A673 (cell line): Measurements from ENCODE around the gene MMP2.

Experiments
- EZH2 ChIP-seq: fragments of 200-600 bp; sonication (generic); IDR thresholded peaks from 2 replicates; pipeline ENCODE4 v1.6.1; 2017; ENCODE audit warnings: borderline replicate concordance, low read depth, mild to moderate bottlenecking, mixed read lengths, antibody characterized with exemption, low read length; ENCODE audit not compliant: poor library complexity, severe bottlenecking
- TF ChIP-seq, protein P1 (sequence below): fragments of 300-800, 200-600 bp; sonication (generic); conservative IDR thresholded peaks from 2 replicates; pipeline ENCODE4 v1.5.1; 2017; ENCODE audit warnings: low read depth, mild to moderate bottlenecking, antibody characterized with exemption, low read length, moderate library complexity, mixed read lengths

DNA sequence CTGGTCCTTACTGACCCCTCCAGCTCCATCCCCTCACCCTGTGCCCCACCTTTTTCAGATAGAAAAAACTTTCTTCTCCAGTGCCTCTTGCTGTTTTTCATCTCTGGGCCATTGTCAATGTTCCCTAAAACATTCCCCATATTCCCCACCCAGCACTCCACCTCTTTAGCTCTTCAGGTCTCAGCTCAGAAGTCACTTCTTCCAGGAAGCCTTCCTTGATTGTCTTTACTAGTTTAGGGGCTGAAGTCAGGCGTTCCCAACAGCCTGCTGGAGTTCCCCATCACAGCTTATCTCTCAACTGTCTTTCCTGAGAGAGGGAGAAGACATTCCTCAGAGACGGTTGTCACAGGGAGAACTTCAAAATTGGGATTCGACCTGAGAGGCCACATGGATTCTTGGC is 1.3 kb upstream of the MMP2 start:
- TF ChIP-seq, protein P1, sequence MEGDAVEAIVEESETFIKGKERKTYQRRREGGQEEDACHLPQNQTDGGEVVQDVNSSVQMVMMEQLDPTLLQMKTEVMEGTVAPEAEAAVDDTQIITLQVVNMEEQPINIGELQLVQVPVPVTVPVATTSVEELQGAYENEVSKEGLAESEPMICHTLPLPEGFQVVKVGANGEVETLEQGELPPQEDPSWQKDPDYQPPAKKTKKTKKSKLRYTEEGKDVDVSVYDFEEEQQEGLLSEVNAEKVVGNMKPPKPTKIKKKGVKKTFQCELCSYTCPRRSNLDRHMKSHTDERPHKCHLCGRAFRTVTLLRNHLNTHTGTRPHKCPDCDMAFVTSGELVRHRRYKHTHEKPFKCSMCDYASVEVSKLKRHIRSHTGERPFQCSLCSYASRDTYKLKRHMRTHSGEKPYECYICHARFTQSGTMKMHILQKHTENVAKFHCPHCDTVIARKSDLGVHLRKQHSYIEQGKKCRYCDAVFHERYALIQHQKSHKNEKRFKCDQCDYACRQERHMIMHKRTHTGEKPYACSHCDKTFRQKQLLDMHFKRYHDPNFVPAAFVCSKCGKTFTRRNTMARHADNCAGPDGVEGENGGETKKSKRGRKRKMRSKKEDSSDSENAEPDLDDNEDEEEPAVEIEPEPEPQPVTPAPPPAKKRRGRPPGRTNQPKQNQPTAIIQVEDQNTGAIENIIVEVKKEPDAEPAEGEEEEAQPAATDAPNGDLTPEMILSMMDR, result no peak
- TF ChIP-seq EZH2, result no peak
